Posterior vena cava (tissue), 2 donors: ENCODE data around the gene KNCN. TPM values are rescaled to one million over a fixed set of nuclear protein-coding genes. Genes with fewer than 3 reads are reported as not detected.

Experiments
- DNase-seq: peaks from one replicate; pipeline ENCODE4 v3.0.0-alpha.2; 2020; ENCODE audit warnings: low spot score
- intact Hi-C, 2 donors: fragments of 100-400 bp; cut with DNase I; formaldehyde crosslinking; loops; one replicate each; pipeline versions ENCODE4 v1.14.1 to v1.14.2; 2022 to 2023
- total RNA-seq, 2 donors: library from RNA; stranded (reverse); fragmentation: NEBNext Ultra II Directional; extraction: Animal tissue kit (Norgen Biotek cat#: 25700); gene quantifications; one replicate each; pipeline ENCODE4 v1.2.1, GENCODE V29; 2021
- donor health status: DM: yes; HTN: yes; CAD: no.
- donor health status: DM: yes; HTN: yes; CAD: no.

The KNCN gene
- total RNA-seq, 2 donors from 2014 or later = not detected

- no peak for DNase-seq
- intact Hi-C loops = loop anchor here in 1 of 2 donors (5.0 kb wide), 1 partner anchor 51 kb away; no protein-coding TSS in a partner anchor
These were observed 23.0 kb downstream of the KNCN start for GRCh38 chr1:46528297-46528955.

- intact Hi-C loops = loop anchor here (1.0 to 5.0 kb wide), 3 partner anchors 50 to 123 kb away; no protein-coding TSS in a partner anchor
- DNase-seq = peak; percentile 94
These were observed 23.8 kb downstream of the KNCN start for GRCh38 chr1:46527474-46528296.

GRCh38 chr1:46526691-46527291 lies 24.7 kb downstream of the KNCN start:
- intact Hi-C loops = loop anchor here (1.0 to 5.0 kb wide), 3 partner anchors 49 to 122 kb away; no protein-coding TSS in a partner anchor
- DNase-seq = no peak

- intact Hi-C loops = loop anchor here in 1 of 2 donors (5.0 kb wide), 1 partner anchor 49 kb away; no protein-coding TSS in a partner anchor
- no peak for DNase-seq
These were observed 25.3 kb downstream of the KNCN start for GRCh38 chr1:46526013-46526690.

GRCh38 chr1:46525253-46525983 lies 26.0 kb downstream of the KNCN start:
- intact Hi-C loops = loop anchor here in 1 of 2 donors (5.0 kb wide), 1 partner anchor 48 kb away; no protein-coding TSS in a partner anchor

GRCh38 chr1:46524843-46525242 lies 26.6 kb downstream of the KNCN start:
- intact Hi-C loops = loop anchor here in 1 of 2 donors (5.0 kb wide), 1 partner anchor 48 kb away; no protein-coding TSS in a partner anchor
- no peak for DNase-seq

More at GRCh38 chr1:46525253-46525983, 26.0 kb downstream of the KNCN start:
- peak; percentile 43 for DNase-seq

- peak; percentile 41 for DNase-seq
- intact Hi-C loops = no loop called here
These were observed 27.7 kb downstream of the KNCN start for GRCh38 chr1:46523496-46524353.

GRCh38 chr1:46522969-46523320 lies 28.5 kb downstream of the KNCN start:
- intact Hi-C loops = no loop called here
- peak; percentile 66 for DNase-seq

GRCh38 chr1:46522184-46522968 lies 29.1 kb downstream of the KNCN start:
- DNase-seq = peak; percentile 87
- intact Hi-C loops = no loop called here

- DNase-seq = peak; percentile 13
- intact Hi-C loops = no loop called here
These were observed 30.0 kb downstream of the KNCN start for GRCh38 chr1:46521414-46521813.

- peak; percentile 78 for DNase-seq
- intact Hi-C loops = no loop called here
These were observed 31.2 kb downstream of the KNCN start for GRCh38 chr1:46520063-46520911.

- intact Hi-C loops = no loop called here
- DNase-seq = peak; percentile 19
These were observed 32.2 kb downstream of the KNCN start for GRCh38 chr1:46519209-46519608.

- intact Hi-C loops = no loop called here
- DNase-seq = peak; percentile 28
These were observed 33.4 kb downstream of the KNCN start for GRCh38 chr1:46517932-46518498.

- intact Hi-C loops = no loop called here
These were observed 34.3 kb downstream of the KNCN start for GRCh38 chr1:46517010-46517600.

GRCh38 chr1:46516200-46516950 lies 35.1 kb downstream of the KNCN start:
- DNase-seq = peak; percentile 51
- intact Hi-C loops = no loop called here

More at GRCh38 chr1:46517010-46517600, 34.3 kb downstream of the KNCN start:
- peak; percentile 51 for DNase-seq
